Measurements from ENCODE around the gene UCK1. TPM values are rescaled to one million over a fixed set of nuclear protein-coding genes. Genes with fewer than 3 reads are reported as not detected.
A peak's percentile ranks its signal among the peaks of the same experiment; 100 is the strongest.

Gene UCK1
- total and polyA plus RNA-seq, 4 experiments from 2014 or later: 25.8 to 39.7 (median 31.4) TPM

GRCh38 chr9:131577005-131578000 is 46.2 kb upstream of the UCK1 start:
- CTCF ChIA-PET (ENCODE audit: partially characterized antibody): interaction anchor here (1.4 kb wide), 1 partner anchor 14 kb away, joined by 3 read pairs; no protein-coding TSS in a partner anchor

DNA sequence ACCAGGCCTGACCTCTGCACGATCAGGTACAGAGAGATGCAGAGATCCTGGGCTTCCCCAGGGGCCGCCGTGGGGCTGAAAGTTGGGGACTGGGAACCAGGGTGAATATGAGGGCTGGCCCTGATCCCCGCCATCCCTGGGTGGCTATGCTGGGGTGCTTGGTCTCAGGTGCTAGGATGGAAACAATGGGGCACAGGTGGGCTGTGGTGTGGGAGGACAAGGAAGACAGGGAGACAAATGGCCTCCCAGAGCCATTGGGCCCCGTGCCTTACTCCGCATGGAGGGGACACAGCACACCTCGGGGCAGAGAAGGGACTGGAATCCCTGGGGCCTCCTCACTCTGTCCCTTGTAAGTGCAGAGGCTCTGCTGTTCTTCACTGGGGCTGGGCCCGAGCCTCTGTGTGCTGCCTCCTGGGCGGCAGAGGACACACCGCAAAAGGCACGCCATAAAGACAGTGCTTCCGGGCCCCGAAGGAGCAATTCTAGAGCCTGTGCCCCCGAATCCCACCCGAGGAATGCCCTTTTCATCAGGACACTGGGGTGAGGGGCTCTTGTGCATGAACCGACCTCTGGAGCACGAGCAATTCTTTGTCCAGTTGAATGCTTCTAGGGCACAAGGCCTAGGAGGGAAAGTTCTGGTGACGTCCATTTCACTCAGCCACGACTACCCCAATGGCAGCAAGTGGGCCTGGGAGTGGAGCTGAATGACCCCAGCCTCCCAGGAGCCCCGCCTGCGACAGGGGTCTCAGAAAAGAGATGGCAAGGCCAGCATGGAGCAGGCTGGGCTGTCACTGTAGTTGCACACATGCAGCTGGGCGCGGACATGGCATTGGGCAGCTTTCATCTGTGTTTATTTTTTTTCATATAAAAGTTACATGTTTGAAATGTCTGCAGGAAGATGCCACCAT is 45.1 kb upstream of the UCK1 start:
- H3K4me1 Mint-ChIP-seq: peaks cover 13 to 29% (median 20%) of the 10 kb centered on the region in 4 donors
- Histone ChIP-seq H3K4me1 (ENCODE audit: insufficient read depth, low read length) (peaks cover 25% of the 10 kb centered on the region), H3K36me3 (ENCODE audit: insufficient read depth, low read length) (peaks cover 49% of the 10 kb centered on the region), H3K27ac (ENCODE audit: low read depth, low read length) (no peak overlapping the region), H3K27me3 (ENCODE audit: insufficient read depth, low read length) (no peaks in the 10 kb centered on the region), H3K4me3 (ENCODE audit: low read length in 2 of 2) (no peak overlapping the region), H3K9me3 (ENCODE audit: control insufficient read depth in 1 of 2, low read length in 2 of 2) (no peaks in the 10 kb centered on the region)
- ChIA-PET POLR2A (ENCODE audit: partially characterized antibody) (no interaction called here), CTCF (ENCODE audit: partially characterized antibody) (interaction anchor here (1.4 kb wide), 1 partner anchor 15 kb away, joined by 3 read pairs; no protein-coding TSS in a partner anchor)
- DNase-seq: no peak
- no peak overlapping the region for H3K4me3 Mint-ChIP-seq
- intact Hi-C loops (cut with micrococcal nuclease): no loop called here
- no peaks in the 10 kb centered on the region for H3K27me3 Mint-ChIP-seq
- H3K9me3 Mint-ChIP-seq: no peaks in the 10 kb centered on the region
- H3K36me3 Mint-ChIP-seq: peaks cover 26 to 46% of the 10 kb centered on the region in 2 donors
- peak overlapping the region in 5 of 7 donors; percentile 13 to 62 (median 42) for H3K27ac Mint-ChIP-seq

More at GRCh38 chr9:131577005-131578000, 46.2 kb upstream of the UCK1 start:
- intact Hi-C loops (cut with micrococcal nuclease): no loop called here
- H3K36me3 Mint-ChIP-seq: peaks cover 31 to 51% of the 10 kb centered on the region in 2 donors
- H3K4me1 ChIP-seq (ENCODE audit: insufficient read depth, low read length): peaks cover 25% of the 10 kb centered on the region
- peak overlapping the region; percentile 89 to 96 (median 94) for H3K27ac Mint-ChIP-seq
- peaks cover 49% of the 10 kb centered on the region for H3K36me3 ChIP-seq (ENCODE audit: insufficient read depth, low read length)
- no peaks in the 10 kb centered on the region for H3K27me3 ChIP-seq (ENCODE audit: insufficient read depth, low read length)
- POLR2A ChIA-PET (ENCODE audit: partially characterized antibody): interaction anchor here (1.3 kb wide), 1 partner anchor 163 kb away, joined by 3 read pairs; no protein-coding TSS in a partner anchor
- H3K4me1 Mint-ChIP-seq: peaks cover 13 to 30% (median 20%) of the 10 kb centered on the region in 4 donors
- no peaks in the 10 kb centered on the region for H3K9me3 ChIP-seq (ENCODE audit: control insufficient read depth in 1 of 2, low read length in 2 of 2)
- H3K27ac ChIP-seq (ENCODE audit: low read depth, low read length): no peak overlapping the region
- H3K4me3 Mint-ChIP-seq: peak overlapping the region in 1 of 8 donors; percentile 21
- peaks cover 0 to 4% (median 0%) of the 10 kb centered on the region in 8 donors for H3K9me3 Mint-ChIP-seq
- no peak overlapping the region for H3K4me3 ChIP-seq (ENCODE audit: low read length in 2 of 2)
- H3K27me3 Mint-ChIP-seq: no peaks in the 10 kb centered on the region
- no peak for DNase-seq

GRCh38 chr9:131574730-131575640 is 43.9 kb upstream of the UCK1 start:
- no peak for DNase-seq
- Mint-ChIP-seq H3K36me3 (peaks cover 23 to 42% of the 10 kb centered on the region in 2 donors), H3K4me3 (no peak overlapping the region), H3K9me3 (no peaks in the 10 kb centered on the region), H3K27ac (peak overlapping the region in 2 of 7 donors; percentile 41 to 51), H3K27me3 (no peaks in the 10 kb centered on the region), H3K4me1 (peaks cover 15 to 31% (median 20%) of the 10 kb centered on the region in 4 donors)
- Histone ChIP-seq H3K36me3 (ENCODE audit: insufficient read depth, low read length) (peaks cover 42% of the 10 kb centered on the region), H3K9me3 (ENCODE audit: control insufficient read depth in 1 of 2, low read length in 2 of 2) (no peaks in the 10 kb centered on the region), H3K4me3 (ENCODE audit: low read length in 2 of 2) (no peak overlapping the region), H3K27me3 (ENCODE audit: insufficient read depth, low read length) (no peaks in the 10 kb centered on the region), H3K4me1 (ENCODE audit: insufficient read depth, low read length) (peaks cover 25% of the 10 kb centered on the region), H3K27ac (ENCODE audit: low read depth, low read length) (no peak overlapping the region)
- intact Hi-C loops (cut with micrococcal nuclease): no loop called here
- ChIA-PET CTCF (ENCODE audit: partially characterized antibody) (interaction anchor here (0.6 to 1.0 kb wide), 2 partner anchors 11 to 41 kb away, joined by 3 read pairs; no protein-coding TSS in a partner anchor), POLR2A (ENCODE audit: partially characterized antibody) (interaction anchor here (0.5 kb wide), 1 partner anchor 39 kb away, joined by 5 read pairs; no protein-coding TSS in a partner anchor)

GRCh38 chr9:131567910-131568309 is 36.8 kb upstream of the UCK1 start:
- H3K27me3 ChIP-seq (ENCODE audit: insufficient read depth, low read length): no peaks in the 10 kb centered on the region
- no peaks in the 10 kb centered on the region for H3K36me3 ChIP-seq (ENCODE audit: insufficient read depth, low read length)
- Mint-ChIP-seq H3K4me3 (no peak overlapping the region), H3K27me3 (no peaks in the 10 kb centered on the region), H3K4me1 (peaks cover 0 to 14% (median 6%) of the 10 kb centered on the region in 4 donors), H3K36me3 (peaks cover 23 to 27% of the 10 kb centered on the region in 2 donors), H3K27ac (peak overlapping the region in 1 of 7 donors; percentile 60), H3K9me3 (peaks cover 0 to 4% (median 1%) of the 10 kb centered on the region in 8 donors)
- H3K4me1 ChIP-seq (ENCODE audit: insufficient read depth, low read length): peaks cover 5% of the 10 kb centered on the region
- no peaks in the 10 kb centered on the region for H3K9me3 ChIP-seq (ENCODE audit: control insufficient read depth in 1 of 2, low read length in 2 of 2)
- H3K27ac ChIP-seq (ENCODE audit: low read depth, low read length): no peak overlapping the region
- intact Hi-C loops (cut with micrococcal nuclease): no loop called here
- CTCF ChIA-PET (ENCODE audit: partially characterized antibody): no interaction called here
- no peak overlapping the region for H3K4me3 ChIP-seq (ENCODE audit: low read length in 2 of 2)
- POLR2A ChIA-PET (ENCODE audit: partially characterized antibody): no interaction called here
- no peak for DNase-seq

DNA sequence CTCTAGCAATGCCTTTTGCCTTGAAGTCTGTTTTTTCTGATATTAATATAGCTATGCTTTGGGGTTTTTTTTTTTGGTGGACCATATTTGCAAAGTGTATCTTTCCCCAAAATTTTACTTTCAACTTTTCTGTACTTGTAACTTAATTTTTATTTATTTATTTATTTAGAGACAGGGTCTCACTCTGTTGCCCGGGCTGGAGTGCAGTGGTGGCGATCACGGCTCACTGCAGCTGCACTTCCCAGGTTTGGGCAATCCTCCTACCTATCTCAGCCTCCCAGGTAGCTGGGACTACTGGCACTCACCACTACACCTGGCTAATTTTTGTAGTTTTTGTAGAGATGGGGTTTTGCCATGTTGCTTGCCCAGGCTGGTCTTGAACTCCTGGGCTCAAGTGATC is 35.1 kb upstream of the UCK1 start:
- H3K27me3 Mint-ChIP-seq: no peaks in the 10 kb centered on the region
- Histone ChIP-seq H3K36me3 (ENCODE audit: insufficient read depth, low read length) (no peaks in the 10 kb centered on the region), H3K4me3 (ENCODE audit: low read length in 2 of 2) (no peak overlapping the region), H3K27ac (ENCODE audit: low read depth, low read length) (no peak overlapping the region), H3K9me3 (ENCODE audit: control insufficient read depth in 1 of 2, low read length in 2 of 2) (no peaks in the 10 kb centered on the region), H3K4me1 (ENCODE audit: insufficient read depth, low read length) (peaks cover 5% of the 10 kb centered on the region), H3K27me3 (ENCODE audit: insufficient read depth, low read length) (no peaks in the 10 kb centered on the region)
- H3K27ac Mint-ChIP-seq: peak overlapping the region in 2 of 7 donors; percentile 79 to 88
- H3K9me3 Mint-ChIP-seq: peaks cover 0 to 12% (median 6%) of the 10 kb centered on the region in 8 donors
- no peak for DNase-seq
- intact Hi-C loops (cut with micrococcal nuclease): no loop called here
- ChIA-PET CTCF (ENCODE audit: partially characterized antibody) (no interaction called here), POLR2A (ENCODE audit: partially characterized antibody) (interaction anchor here (1.0 to 1.2 kb wide), 2 partner anchors 30 to 37 kb away, joined by 3 read pairs; no protein-coding TSS in a partner anchor)
- no peak overlapping the region for H3K4me3 Mint-ChIP-seq
- H3K36me3 Mint-ChIP-seq: peaks cover 13 to 16% of the 10 kb centered on the region in 2 donors
- peaks cover 0 to 12% (median 6%) of the 10 kb centered on the region in 4 donors for H3K4me1 Mint-ChIP-seq

GRCh38 chr9:131565369-131565768 is 34.3 kb upstream of the UCK1 start:
- Histone ChIP-seq H3K4me1 (ENCODE audit: insufficient read depth, low read length) (peaks cover 5% of the 10 kb centered on the region), H3K9me3 (ENCODE audit: control insufficient read depth in 1 of 2, low read length in 2 of 2) (no peaks in the 10 kb centered on the region), H3K36me3 (ENCODE audit: insufficient read depth, low read length) (no peaks in the 10 kb centered on the region), H3K27ac (ENCODE audit: low read depth, low read length) (no peak overlapping the region), H3K27me3 (ENCODE audit: insufficient read depth, low read length) (no peaks in the 10 kb centered on the region), H3K4me3 (ENCODE audit: low read length in 2 of 2) (no peak overlapping the region)
- peaks cover 0 to 12% (median 6%) of the 10 kb centered on the region in 8 donors for H3K9me3 Mint-ChIP-seq
- CTCF ChIA-PET (ENCODE audit: partially characterized antibody): no interaction called here
- H3K36me3 Mint-ChIP-seq: peaks cover 13 to 15% of the 10 kb centered on the region in 2 donors
- peaks cover 0 to 10% (median 6%) of the 10 kb centered on the region in 4 donors for H3K4me1 Mint-ChIP-seq
- H3K27ac Mint-ChIP-seq: peak overlapping the region in 1 of 7 donors; percentile 88
- DNase-seq: no peak
- H3K4me3 Mint-ChIP-seq: peak overlapping the region in 3 of 8 donors; percentile 4 to 22 (median 10)
- intact Hi-C loops (cut with micrococcal nuclease): no loop called here
- POLR2A ChIA-PET (ENCODE audit: partially characterized antibody): interaction anchor here (1.2 kb wide), 1 partner anchor 29 kb away, joined by 3 read pairs; no protein-coding TSS in a partner anchor
- no peaks in the 10 kb centered on the region for H3K27me3 Mint-ChIP-seq

Measured in CD4-positive, alpha-beta memory T cell (primary cell).